Spinal cord (tissue), 10 donors: Measurements from ENCODE around the gene ANKAR. TPM values are rescaled to one million over a fixed set of nuclear protein-coding genes. Genes with fewer than 3 reads are reported as not detected.
"Not testable (repeated sequence)": the region's sequence is repeated elsewhere in the genome, so short reads cannot be mapped to it uniquely, and the experiment has no call there.

Experiments
- DNase-seq, 6 donors: peaks; one replicate each; pipeline versions ENCODE4 v3.0.0 to v3.0.0-alpha.2; 2013 to 2015; ENCODE audit warnings: low spot score in 6 of 6, low read depth in 4 of 6
- H3K27ac ChIP-seq: one replicate; pipeline ENCODE4 v1.5.1; 2013; ENCODE audit warnings: low read depth, low read length, control low read depth
- H3K27me3 ChIP-seq: one replicate; pipeline ENCODE4 v1.6.1; 2013; ENCODE audit warnings: low read length; ENCODE audit not compliant: control insufficient read depth, insufficient read depth
- H3K36me3 ChIP-seq: one replicate; pipeline ENCODE4 v1.6.1; 2013; ENCODE audit warnings: low read length; ENCODE audit not compliant: control insufficient read depth, insufficient read depth
- H3K4me1 ChIP-seq: one replicate; pipeline ENCODE4 v1.6.1; 2013; ENCODE audit warnings: low read length; ENCODE audit not compliant: control insufficient read depth, insufficient read depth
- H3K4me3 ChIP-seq: one replicate; pipeline ENCODE4 v1.5.1; 2013; ENCODE audit warnings: low read depth, low read length, control low read depth
- H3K9me3 ChIP-seq: one replicate; pipeline ENCODE4 v1.6.1; 2013; ENCODE audit warnings: low read length; ENCODE audit not compliant: control insufficient read depth, insufficient read depth
- WGBS: methylation state at CpG from one replicate; pipeline ENCODE4 v1.1.5; 2013; ENCODE audit warnings: missing lambda C conversion rate; ENCODE audit not compliant: insufficient coverage; 5-methylcytosine and 5-hydroxymethylcytosine counted together
- polyA plus RNA-seq, 2 donors: library from polyadenylated mRNA; unstranded; fragments of 120-200 nt; gene quantifications; one replicate each; pipeline ENCODE4 v1.2.1, GENCODE V29; 2013; ENCODE audit not compliant: insufficient read length in 2 of 2
- total RNA-seq, 2 donors: library from RNA; depleted of rRNA in 1 of 2; stranded (reverse); fragments of 120-200 nt in 1 of 2; fragments of >200 nt in 1 of 2; gene quantifications; one replicate each; pipeline versions ENCODE4 v1.2.3 to v1.2.4, GENCODE V29; 2013 to 2014
- donor health status: healthy.

Gene ANKAR
- total and polyA plus RNA-seq, 4 donors, result 6.4 to 41.7 (median 14.9) TPM

- Histone ChIP-seq H3K27me3 (no peaks in the 10 kb centered on the region), H3K4me1 (peaks cover 8% of the 10 kb centered on the region), H3K4me3 (no peak overlapping the region), H3K9me3 (no peaks in the 10 kb centered on the region), H3K36me3 (peaks cover 5% of the 10 kb centered on the region), H3K27ac (no peak overlapping the region)
- WGBS, result 78% methylated on average over 6 of the region's 7 CpGs
- no peak for DNase-seq
These were observed 15.9 kb upstream of the ANKAR start for GRCh38 chr2:189658306-189659212.

GRCh38 chr2:189659734-189660133, 14.7 kb upstream of the ANKAR start:
- DNase-seq, result no peak
- 48% methylated on average over 2 of the region's 2 CpGs for WGBS
- H3K4me3 ChIP-seq, result no peak overlapping the region
- peaks cover 8% of the 10 kb centered on the region for H3K4me1 ChIP-seq
- no peak overlapping the region for H3K27ac ChIP-seq
- no peaks in the 10 kb centered on the region for H3K27me3 ChIP-seq
- H3K9me3 ChIP-seq, result no peaks in the 10 kb centered on the region
- H3K36me3 ChIP-seq, result peaks cover 5% of the 10 kb centered on the region

GRCh38 chr2:189660803-189661147, 13.7 kb upstream of the ANKAR start:
- no peak for DNase-seq
- Histone ChIP-seq H3K4me3 (peak overlapping the region; percentile 100), H3K27me3 (no peaks in the 10 kb centered on the region), H3K36me3 (peaks cover 5% of the 10 kb centered on the region), H3K27ac (no peak overlapping the region), H3K4me1 (peaks cover 8% of the 10 kb centered on the region), H3K9me3 (no peaks in the 10 kb centered on the region)
- WGBS, result 25% methylated on average over 4 of the region's 4 CpGs

- H3K27me3 ChIP-seq, result no peaks in the 10 kb centered on the region
- H3K9me3 ChIP-seq, result no peaks in the 10 kb centered on the region
- H3K4me3 ChIP-seq, result peak within 1 kb of the TSS; percentile 100
- under 1% methylated on average over 40 of the region's 46 CpGs for WGBS
- peaks cover 5% of the 10 kb centered on the region for H3K36me3 ChIP-seq
- H3K4me1 ChIP-seq, result peaks cover 8% of the 10 kb centered on the region
- H3K27ac ChIP-seq, result peak within 1 kb of the TSS; percentile 64
- DNase-seq, result peak; percentile 98 to 100 (median 100)
These were observed 13.1 kb upstream of the ANKAR start, which contains the start of gene ASNSD1 for GRCh38 chr2:189661148-189661956. Gene ASNSD1 (plus strand): TSS chr2:189661459. CDS start chr2:189666133, 4,674 bp downstream.

GRCh38 chr2:189661957-189662321, 12.5 kb upstream of the ANKAR start:
- Histone ChIP-seq H3K27ac (no peak overlapping the region), H3K4me1 (peaks cover 8% of the 10 kb centered on the region), H3K9me3 (no peaks in the 10 kb centered on the region), H3K27me3 (no peaks in the 10 kb centered on the region), H3K4me3 (peak overlapping the region; percentile 100), H3K36me3 (peaks cover 5% of the 10 kb centered on the region)
- DNase-seq, result peak in 1 of 6 donors; percentile 15
- 7% methylated on average over 6 of the region's 9 CpGs for WGBS

GRCh38 chr2:189662669-189663226, 11.7 kb upstream of the ANKAR start:
- WGBS, result 100% methylated on average over 2 of the region's 5 CpGs
- DNase-seq, result no peak
- Histone ChIP-seq H3K9me3 (no peaks in the 10 kb centered on the region), H3K27ac (no peak overlapping the region), H3K36me3 (peaks cover 5% of the 10 kb centered on the region), H3K4me3 (peak overlapping the region; percentile 100), H3K4me1 (peaks cover 8% of the 10 kb centered on the region), H3K27me3 (no peaks in the 10 kb centered on the region)

GRCh38 chr2:189663319-189663718, 11.2 kb upstream of the ANKAR start:
- H3K4me3 ChIP-seq, DNase-seq, H3K27ac ChIP-seq, H3K4me1 ChIP-seq, H3K36me3 ChIP-seq, H3K27me3 ChIP-seq, H3K9me3 ChIP-seq: not testable (repeated sequence)
- WGBS, result no CpG with 5 or more reads among the region's 12 CpGs

- Histone ChIP-seq H3K27ac (no peak overlapping the region), H3K4me3 (no peak overlapping the region), H3K4me1 (peaks cover 4% of the 10 kb centered on the region), H3K9me3 (no peaks in the 10 kb centered on the region), H3K36me3 (peaks cover 20% of the 10 kb centered on the region), H3K27me3 (no peaks in the 10 kb centered on the region)
- 100% methylated on average over 2 of the region's 5 CpGs for WGBS
- no peak for DNase-seq
These were observed 4.6 kb upstream of the ANKAR start for GRCh38 chr2:189669913-189670312.

GRCh38 chr2:189673661-189674373, 653 bp upstream of the ANKAR start:
- Histone ChIP-seq H3K9me3 (no peaks in the 10 kb centered on the region), H3K36me3 (peaks cover 12% of the 10 kb centered on the region), H3K27ac (peak overlapping the region; percentile 60), H3K27me3 (no peaks in the 10 kb centered on the region), H3K4me1 (peaks cover 8% of the 10 kb centered on the region), H3K4me3 (peak overlapping the region; percentile 78)
- WGBS, result 41% methylated on average over 12 of the region's 12 CpGs
- peak in 1 of 6 donors; percentile 10 for DNase-seq
